ENCODE data around the gene CHPT1. TPM values are rescaled to one million over a fixed set of nuclear protein-coding genes. Genes with fewer than 3 reads are reported as not detected.

CHPT1 gene
- polyA plus RNA-seq, 2 donors = 19.1 to 21.9 TPM

DNA sequence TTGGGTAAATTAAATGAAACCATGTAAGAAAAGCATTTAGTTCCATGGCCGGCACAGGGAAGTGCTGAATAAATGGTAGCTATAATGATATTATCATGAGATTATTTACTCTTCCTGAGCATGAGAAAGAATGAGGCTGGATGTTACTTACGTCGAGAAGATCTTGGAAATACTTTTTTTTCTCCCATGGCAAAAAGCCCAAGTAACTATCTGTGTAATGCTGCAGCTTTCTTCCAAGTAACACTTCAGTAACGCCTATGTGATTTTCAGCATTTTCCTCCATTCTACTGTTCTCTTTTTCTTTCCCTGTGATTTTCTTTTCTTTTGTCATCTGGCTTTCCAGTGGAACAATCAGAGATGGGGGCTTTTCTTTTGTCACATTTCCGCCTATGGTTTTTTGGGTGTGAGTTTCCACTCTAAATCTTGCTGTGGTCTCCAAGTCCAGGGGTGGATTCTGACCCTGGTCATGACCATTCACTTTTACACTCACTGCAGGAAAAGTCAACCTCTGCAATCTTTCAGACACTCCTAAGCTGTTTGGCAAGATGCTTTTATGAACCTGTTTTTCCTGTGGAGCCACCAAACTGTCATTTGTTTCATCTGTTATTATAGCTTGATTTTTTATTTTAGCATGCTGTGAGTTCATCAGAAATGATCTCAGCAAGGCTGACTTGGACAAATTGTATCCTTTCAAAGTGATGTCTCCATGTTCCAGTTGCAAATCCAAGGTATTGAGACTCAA is 66.8 kb downstream of the CHPT1 start:
- H3K4me1 ChIP-seq (ENCODE audit: control insufficient read depth in 2 of 2, insufficient read depth in 2 of 2, low read length in 1 of 2) = peaks cover 0 to 7% of the 10 kb centered on the region in 2 donors
- peaks cover 0 to 4% of the 10 kb centered on the region in 2 donors for H3K36me3 ChIP-seq (ENCODE audit: control insufficient read depth in 2 of 2, insufficient read depth in 2 of 2, low read length in 1 of 2)
- 54 to 58% methylated on average over 5 of the region's 5 CpGs for WGBS, 2 donors
- H3K9me3 ChIP-seq (ENCODE audit: control insufficient read depth in 2 of 2, insufficient read depth in 1 of 2, low read depth in 1 of 2, low read length in 1 of 2) = no peaks in the 10 kb centered on the region
- peak overlapping the region; percentile 37 to 64 for H3K27ac ChIP-seq (ENCODE audit: low read depth in 2 of 2, low read length in 1 of 2)
- H3K27me3 ChIP-seq (ENCODE audit: control insufficient read depth in 1 of 2, insufficient read depth in 2 of 2, low read length in 2 of 2) = no peaks in the 10 kb centered on the region
- H3K4me3 ChIP-seq (ENCODE audit: low read depth in 1 of 2, low read length in 2 of 2) = no peak overlapping the region

DNA sequence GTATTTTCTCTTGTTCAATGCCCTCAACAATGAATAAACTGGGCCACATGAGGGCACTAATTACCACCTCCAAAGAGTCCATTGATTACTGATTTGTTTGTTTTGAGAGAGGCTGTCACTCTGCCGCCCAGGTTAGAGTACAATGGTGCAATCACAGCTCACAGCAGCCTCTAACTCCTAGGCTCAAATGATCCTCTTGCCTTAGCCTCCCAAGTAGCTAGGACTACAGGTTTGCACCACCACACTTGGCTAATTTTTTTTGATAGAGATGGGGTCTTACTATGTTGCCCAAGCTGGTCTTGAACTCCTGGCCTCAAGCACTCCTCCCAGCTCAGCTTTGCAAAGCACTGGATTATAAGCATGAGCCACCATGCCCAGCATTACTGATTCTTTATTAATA is 70.1 kb downstream of the CHPT1 start:
- Histone ChIP-seq H3K27ac (ENCODE audit: low read depth in 2 of 2, low read length in 1 of 2) (no peak overlapping the region), H3K4me1 (ENCODE audit: control insufficient read depth in 2 of 2, insufficient read depth in 2 of 2, low read length in 1 of 2) (peaks cover 0 to 7% of the 10 kb centered on the region in 2 donors), H3K9me3 (ENCODE audit: control insufficient read depth in 2 of 2, insufficient read depth in 1 of 2, low read depth in 1 of 2, low read length in 1 of 2) (no peaks in the 10 kb centered on the region), H3K27me3 (ENCODE audit: control insufficient read depth in 1 of 2, insufficient read depth in 2 of 2, low read length in 2 of 2) (no peaks in the 10 kb centered on the region), H3K4me3 (ENCODE audit: low read depth in 1 of 2, low read length in 2 of 2) (no peak overlapping the region), H3K36me3 (ENCODE audit: control insufficient read depth in 2 of 2, insufficient read depth in 2 of 2, low read length in 1 of 2) (peaks cover 3 to 4% of the 10 kb centered on the region in 2 donors)
- WGBS, 2 donors = 93 to 94% methylated on average over 1 of the region's 1 CpG

DNA sequence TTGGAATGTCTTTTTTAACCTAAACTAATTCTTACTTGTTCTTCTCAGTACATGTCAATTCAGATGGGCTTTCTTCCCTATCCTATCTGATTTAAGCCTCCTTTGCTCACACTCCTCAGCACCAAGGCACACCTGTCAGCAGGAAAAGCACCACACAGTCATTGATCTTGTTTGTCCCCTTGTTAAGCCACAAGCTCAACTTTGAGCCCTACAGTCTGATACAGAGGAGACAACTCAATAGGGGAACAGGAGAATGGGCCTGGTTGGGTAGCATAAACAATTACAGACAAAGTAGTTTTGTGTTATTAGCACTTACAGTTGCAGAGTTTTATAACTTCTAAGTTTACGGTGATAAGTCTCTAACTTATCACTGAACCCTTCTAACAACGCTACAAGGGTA is 71.3 kb downstream of the CHPT1 start:
- no peak overlapping the region for H3K27ac ChIP-seq (ENCODE audit: low read depth in 2 of 2, low read length in 1 of 2)

DNA sequence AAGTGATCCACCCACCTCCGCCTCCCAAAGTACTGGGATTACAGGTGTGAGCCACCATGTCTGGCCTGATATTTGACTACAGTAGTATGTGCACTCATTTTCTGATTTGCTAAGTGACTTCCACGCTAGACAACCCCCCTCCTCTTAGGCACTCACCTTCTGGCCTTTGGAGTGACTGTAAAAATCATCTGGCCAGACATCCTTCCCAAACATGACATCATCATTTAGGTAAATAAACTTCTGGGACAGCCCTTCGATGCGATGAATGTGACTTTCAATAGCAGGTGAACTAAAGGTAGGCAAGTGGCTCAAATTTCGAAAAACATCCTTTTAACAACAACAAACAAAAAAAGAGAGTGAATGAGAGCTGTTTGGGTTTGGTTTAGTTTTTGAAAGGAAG is 72.4 kb downstream of the CHPT1 start:
- H3K27me3 ChIP-seq (ENCODE audit: control insufficient read depth in 1 of 2, insufficient read depth in 2 of 2, low read length in 2 of 2) = no peaks in the 10 kb centered on the region
- no peaks in the 10 kb centered on the region for H3K9me3 ChIP-seq (ENCODE audit: control insufficient read depth in 2 of 2, insufficient read depth in 1 of 2, low read depth in 1 of 2, low read length in 1 of 2)
- peaks cover 0 to 2% of the 10 kb centered on the region in 2 donors for H3K4me1 ChIP-seq (ENCODE audit: control insufficient read depth in 2 of 2, insufficient read depth in 2 of 2, low read length in 1 of 2)
- 81 to 89% methylated on average over 5 of the region's 5 CpGs for WGBS, 2 donors
- H3K4me3 ChIP-seq (ENCODE audit: low read depth in 1 of 2, low read length in 2 of 2) = no peak overlapping the region
- H3K36me3 ChIP-seq (ENCODE audit: control insufficient read depth in 2 of 2, insufficient read depth in 2 of 2, low read length in 1 of 2) = peaks cover 3 to 4% of the 10 kb centered on the region in 2 donors
- H3K27ac ChIP-seq (ENCODE audit: low read depth in 2 of 2, low read length in 1 of 2) = no peak overlapping the region

More for the DNA sequence above, 71.3 kb downstream of the CHPT1 start:
- Histone ChIP-seq H3K4me1 (ENCODE audit: control insufficient read depth in 2 of 2, insufficient read depth in 2 of 2, low read length in 1 of 2) (peaks cover 0 to 2% of the 10 kb centered on the region in 2 donors), H3K4me3 (ENCODE audit: low read depth in 1 of 2, low read length in 2 of 2) (no peak overlapping the region), H3K27me3 (ENCODE audit: control insufficient read depth in 1 of 2, insufficient read depth in 2 of 2, low read length in 2 of 2) (no peaks in the 10 kb centered on the region), H3K9me3 (ENCODE audit: control insufficient read depth in 2 of 2, insufficient read depth in 1 of 2, low read depth in 1 of 2, low read length in 1 of 2) (no peaks in the 10 kb centered on the region), H3K36me3 (ENCODE audit: control insufficient read depth in 2 of 2, insufficient read depth in 2 of 2, low read length in 1 of 2) (peaks cover 3 to 4% of the 10 kb centered on the region in 2 donors)
- 74 to 91% methylated on average over 2 of the region's 2 CpGs for WGBS, 2 donors

DNA sequence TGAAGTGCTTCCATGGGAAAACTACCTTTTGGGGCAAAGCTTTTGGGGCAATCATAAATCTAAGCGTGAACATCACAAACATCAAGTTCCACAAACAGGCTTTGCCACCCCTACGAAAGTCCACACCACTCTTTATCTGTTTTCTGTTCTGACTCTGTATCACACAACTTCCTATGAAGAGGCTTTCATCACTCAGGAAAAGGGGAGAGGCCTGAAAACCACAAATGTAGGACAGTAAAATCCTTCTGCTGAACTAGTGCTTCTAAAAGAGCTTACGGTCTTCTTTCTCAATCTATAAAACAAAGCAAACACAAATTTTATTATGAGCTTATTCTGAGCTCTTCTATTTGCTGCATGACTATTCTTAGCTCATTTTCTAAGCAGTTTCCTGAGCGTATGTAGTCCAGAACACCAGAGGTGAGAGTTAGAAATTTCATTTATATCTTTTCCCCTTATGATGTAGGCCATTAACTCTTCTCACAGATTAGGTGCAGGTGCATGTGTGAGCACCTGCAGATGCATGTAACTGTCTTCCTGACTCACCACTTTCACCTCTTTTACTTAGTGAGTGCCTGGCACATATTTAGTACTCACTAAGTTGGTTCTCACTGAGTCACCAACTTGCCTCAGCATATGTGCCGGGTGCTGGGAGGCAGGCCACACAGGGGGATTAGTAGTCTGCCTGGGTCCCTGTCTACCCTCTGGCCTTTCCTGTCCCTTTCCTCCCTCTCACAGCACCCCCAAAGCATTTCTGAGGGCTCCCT is 74.8 kb downstream of the CHPT1 start:
- H3K9me3 ChIP-seq (ENCODE audit: control insufficient read depth in 2 of 2, insufficient read depth in 1 of 2, low read depth in 1 of 2, low read length in 1 of 2) = no peaks in the 10 kb centered on the region
- peaks cover 4 to 8% of the 10 kb centered on the region in 2 donors for H3K36me3 ChIP-seq (ENCODE audit: control insufficient read depth in 2 of 2, insufficient read depth in 2 of 2, low read length in 1 of 2)
- H3K4me1 ChIP-seq (ENCODE audit: control insufficient read depth in 2 of 2, insufficient read depth in 2 of 2, low read length in 1 of 2) = no peaks in the 10 kb centered on the region
- WGBS, 2 donors = 82 to 84% methylated on average over 5 of the region's 5 CpGs
- no peak overlapping the region for H3K4me3 ChIP-seq (ENCODE audit: low read depth in 1 of 2, low read length in 2 of 2)
- H3K27ac ChIP-seq (ENCODE audit: low read depth in 2 of 2, low read length in 1 of 2) = no peak overlapping the region
- H3K27me3 ChIP-seq (ENCODE audit: control insufficient read depth in 1 of 2, insufficient read depth in 2 of 2, low read length in 2 of 2) = no peaks in the 10 kb centered on the region

DNA sequence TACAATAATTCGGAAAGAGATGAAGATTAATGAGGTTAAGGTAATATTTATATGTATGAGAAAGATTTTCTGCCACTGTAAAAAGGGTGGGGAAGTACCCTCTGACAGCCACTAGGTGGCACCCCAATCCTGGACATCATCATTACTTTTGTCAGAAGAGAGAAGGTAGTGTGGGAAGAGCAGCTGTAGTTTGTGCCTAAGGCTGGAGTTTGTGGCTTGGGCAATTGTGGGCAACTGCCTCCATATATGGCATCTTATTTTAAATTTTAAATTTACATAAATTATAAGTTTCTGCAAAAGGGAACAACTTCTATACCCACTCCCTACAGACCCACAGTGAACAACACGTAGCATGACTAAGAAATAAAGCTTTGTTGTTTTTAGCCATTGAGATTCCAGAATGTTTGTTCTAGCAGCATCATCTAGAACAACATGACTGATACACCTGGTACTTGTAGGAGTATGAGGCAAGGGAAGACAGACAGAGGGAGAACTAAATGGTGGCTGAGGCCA is 76.3 kb downstream of the CHPT1 start:
- H3K4me3 ChIP-seq (ENCODE audit: low read depth in 1 of 2, low read length in 2 of 2) = no peak overlapping the region
- H3K27ac ChIP-seq (ENCODE audit: low read depth in 2 of 2, low read length in 1 of 2) = no peak overlapping the region
- no peaks in the 10 kb centered on the region for H3K4me1 ChIP-seq (ENCODE audit: control insufficient read depth in 2 of 2, insufficient read depth in 2 of 2, low read length in 1 of 2)
- no peaks in the 10 kb centered on the region for H3K27me3 ChIP-seq (ENCODE audit: control insufficient read depth in 1 of 2, insufficient read depth in 2 of 2, low read length in 2 of 2)
- H3K9me3 ChIP-seq (ENCODE audit: control insufficient read depth in 2 of 2, insufficient read depth in 1 of 2, low read depth in 1 of 2, low read length in 1 of 2) = no peaks in the 10 kb centered on the region
- H3K36me3 ChIP-seq (ENCODE audit: control insufficient read depth in 2 of 2, insufficient read depth in 2 of 2, low read length in 1 of 2) = peaks cover 0 to 8% of the 10 kb centered on the region in 2 donors
- whole genome bisulfite sequencing, 2 donors = 44 to 47% methylated on average over 2 of the region's 2 CpGs

DNA sequence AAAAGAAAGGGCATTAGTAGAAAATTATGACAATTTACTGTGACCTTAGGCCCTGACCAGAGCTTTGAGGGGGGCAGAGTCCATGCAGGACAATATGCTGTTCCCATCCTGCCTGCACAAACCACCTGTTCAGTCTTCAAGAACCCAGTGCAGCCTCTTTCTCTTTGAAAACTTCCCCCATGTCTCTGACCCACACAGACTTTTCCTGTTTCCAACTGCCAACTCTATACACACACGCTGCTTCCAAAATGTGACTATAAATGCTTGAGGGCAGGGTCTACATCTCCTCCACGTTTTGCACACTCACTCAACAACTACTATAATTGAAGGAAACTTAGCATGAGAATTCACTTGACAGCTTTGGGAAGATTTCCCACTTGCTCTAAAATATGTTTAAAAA is 78.4 kb downstream of the CHPT1 start:
- Histone ChIP-seq H3K4me1 (ENCODE audit: control insufficient read depth in 2 of 2, insufficient read depth in 2 of 2, low read length in 1 of 2) (no peaks in the 10 kb centered on the region), H3K27ac (ENCODE audit: low read depth in 2 of 2, low read length in 1 of 2) (no peak overlapping the region), H3K27me3 (ENCODE audit: control insufficient read depth in 1 of 2, insufficient read depth in 2 of 2, low read length in 2 of 2) (no peaks in the 10 kb centered on the region), H3K9me3 (ENCODE audit: control insufficient read depth in 2 of 2, insufficient read depth in 1 of 2, low read depth in 1 of 2, low read length in 1 of 2) (no peaks in the 10 kb centered on the region), H3K36me3 (ENCODE audit: control insufficient read depth in 2 of 2, insufficient read depth in 2 of 2, low read length in 1 of 2) (peaks cover 0 to 8% of the 10 kb centered on the region in 2 donors), H3K4me3 (ENCODE audit: low read depth in 1 of 2, low read length in 2 of 2) (no peak overlapping the region)
- WGBS, 2 donors = 61 to 63% methylated on average over 2 of the region's 2 CpGs

DNA sequence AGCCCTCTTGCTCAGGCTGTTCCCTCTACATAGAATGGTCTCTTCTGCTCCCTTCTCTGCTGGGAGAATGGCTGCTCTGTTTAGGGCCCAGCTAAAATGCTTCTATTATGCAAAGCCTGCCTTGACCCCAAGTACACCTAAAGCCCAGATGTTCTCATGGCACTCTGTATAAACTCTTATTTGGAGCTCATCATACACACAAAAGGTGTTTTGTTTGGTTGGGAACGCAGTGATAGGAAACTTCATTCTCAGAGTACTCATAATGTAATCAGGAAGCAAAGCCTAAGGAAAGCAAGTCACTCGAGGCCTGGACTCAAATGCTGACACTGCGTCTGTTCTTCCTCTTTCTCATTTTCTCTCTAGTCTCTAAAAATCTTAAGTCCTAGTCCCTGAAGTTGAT is 80.0 kb downstream of the CHPT1 start:
- H3K4me1 ChIP-seq (ENCODE audit: control insufficient read depth in 2 of 2, insufficient read depth in 2 of 2, low read length in 1 of 2) = no peaks in the 10 kb centered on the region
- no peaks in the 10 kb centered on the region for H3K27me3 ChIP-seq (ENCODE audit: control insufficient read depth in 1 of 2, insufficient read depth in 2 of 2, low read length in 2 of 2)
- peak overlapping the region; percentile 2 to 5 for H3K27ac ChIP-seq (ENCODE audit: low read depth in 2 of 2, low read length in 1 of 2)
- H3K4me3 ChIP-seq (ENCODE audit: low read depth in 1 of 2, low read length in 2 of 2) = no peak overlapping the region
- H3K36me3 ChIP-seq (ENCODE audit: control insufficient read depth in 2 of 2, insufficient read depth in 2 of 2, low read length in 1 of 2) = peaks cover 0 to 8% of the 10 kb centered on the region in 2 donors
- WGBS, 2 donors = 61 to 63% methylated on average over 3 of the region's 3 CpGs
- no peaks in the 10 kb centered on the region for H3K9me3 ChIP-seq (ENCODE audit: control insufficient read depth in 2 of 2, insufficient read depth in 1 of 2, low read depth in 1 of 2, low read length in 1 of 2)

DNA sequence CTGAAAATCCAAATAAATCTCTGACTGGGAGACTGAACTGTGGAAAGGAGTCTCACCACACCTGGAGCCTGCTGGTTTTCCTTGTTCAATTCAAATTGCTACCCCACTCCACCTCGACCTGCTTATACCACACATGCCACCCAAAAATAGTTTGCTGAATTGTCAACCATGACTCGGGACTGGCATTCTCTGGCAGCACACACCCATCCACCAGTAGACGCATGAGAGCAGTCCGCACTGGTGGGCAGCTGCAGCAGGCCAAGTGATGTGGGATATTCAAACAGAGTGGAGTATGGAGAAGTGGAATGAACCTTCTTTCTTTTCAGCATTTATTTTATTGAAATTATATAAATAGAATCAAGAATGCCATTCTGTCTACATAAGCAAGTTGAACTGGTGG is 80.5 kb downstream of the CHPT1 start:
- 74 to 77% methylated on average over 4 of the region's 4 CpGs for WGBS, 2 donors
- Histone ChIP-seq H3K27ac (ENCODE audit: low read depth in 2 of 2, low read length in 1 of 2) (no peak overlapping the region), H3K9me3 (ENCODE audit: control insufficient read depth in 2 of 2, insufficient read depth in 1 of 2, low read depth in 1 of 2, low read length in 1 of 2) (no peaks in the 10 kb centered on the region), H3K4me3 (ENCODE audit: low read depth in 1 of 2, low read length in 2 of 2) (no peak overlapping the region), H3K36me3 (ENCODE audit: control insufficient read depth in 2 of 2, insufficient read depth in 2 of 2, low read length in 1 of 2) (peaks cover 0 to 8% of the 10 kb centered on the region in 2 donors), H3K27me3 (ENCODE audit: control insufficient read depth in 1 of 2, insufficient read depth in 2 of 2, low read length in 2 of 2) (no peaks in the 10 kb centered on the region), H3K4me1 (ENCODE audit: control insufficient read depth in 2 of 2, insufficient read depth in 2 of 2, low read length in 1 of 2) (no peaks in the 10 kb centered on the region)
